H1 (cell line): Measurements from ENCODE around the gene RIMBP2.

Experiments
- EZH2 ChIP-seq: fragments of 200-600 bp; sonication (generic); IDR thresholded peaks from 2 replicates; pipeline ENCODE4 v1.7.1; 2012; ENCODE audit warnings: low read depth, mild to moderate bottlenecking, moderate library complexity, low read length, inconsistent platforms; ENCODE audit not compliant: severe bottlenecking
- GABPA ChIP-seq: IDR thresholded peaks from 2 replicates; pipeline ENCODE4 v1.6.1; 2011; ENCODE audit warnings: mild to moderate bottlenecking, low read length, moderate library complexity, borderline replicate concordance; ENCODE audit not compliant: insufficient read depth
- JUND ChIP-seq: IDR thresholded peaks from 2 replicates; pipeline ENCODE4 v1.6.1; 2011; ENCODE audit warnings: mild to moderate bottlenecking, improper control_type of control experiment, low read length
- MAFK ChIP-seq: IDR thresholded peaks from 2 replicates; pipeline ENCODE4 v1.6.1; 2012; ENCODE audit warnings: low read depth, mild to moderate bottlenecking, improper control_type of control experiment, low read length
- NRF1 ChIP-seq: IDR thresholded peaks from 2 replicates; pipeline ENCODE4 v1.6.1; 2011; ENCODE audit warnings: mild to moderate bottlenecking, low read depth, low read length, improper control_type of control experiment
- POLR2A ChIP-seq, 2 experiments: IDR thresholded peaks; 1 replicate in 1 of 2; 2 replicates in 1 of 2; pipeline ENCODE4 v1.6.1; 2011; ENCODE audit warnings: low read depth in 2 of 2, low read length in 2 of 2, mild to moderate bottlenecking in 2 of 2; ENCODE audit errors: control extremely low read depth in 1 of 2
- RAD21 ChIP-seq, 2 experiments: IDR thresholded peaks in 1 of 2; conservative IDR thresholded peaks in 1 of 2; 2 replicates each; pipeline ENCODE4 v1.6.1; 2011; ENCODE audit warnings: low read depth in 2 of 2, low read length in 2 of 2, improper control_type of control experiment in 1 of 2, inconsistent platforms in 1 of 2, mild to moderate bottlenecking in 1 of 2, moderate library complexity in 1 of 2
- SIN3A ChIP-seq, 2 experiments: IDR thresholded peaks in 1 of 2; conservative IDR thresholded peaks in 1 of 2; 2 replicates each; pipeline ENCODE4 v1.6.1; 2011 to 2012; ENCODE audit warnings: low read length in 2 of 2, improper control_type of control experiment in 1 of 2, low read depth in 1 of 2, mild to moderate bottlenecking in 1 of 2
- TAF1 ChIP-seq: IDR thresholded peaks from 2 replicates; pipeline ENCODE4 v1.6.1; 2011; ENCODE audit warnings: mild to moderate bottlenecking, low read depth, low read length
- ZNF274 ChIP-seq: IDR thresholded peaks from 2 replicates; pipeline ENCODE4 v1.7.0; 2012; ENCODE audit warnings: low read length, borderline replicate concordance; ENCODE audit errors: extremely low read depth
- TF ChIP-seq, protein P1 (sequence below), 3 experiments: IDR thresholded peaks; 1 replicate in 2 of 3; 2 replicates in 1 of 3; pipeline versions ENCODE4 v1.5.1 to v1.6.1; 2011; ENCODE audit warnings: low read length in 3 of 3, mild to moderate bottlenecking in 3 of 3, inconsistent platforms in 2 of 3, low read depth in 1 of 3, moderate library complexity in 1 of 3; ENCODE audit not compliant: insufficient read depth in 1 of 3; ENCODE audit errors: control extremely low read depth in 1 of 3
- TF ChIP-seq, protein P2 (sequence below): IDR thresholded peaks from 2 replicates; pipeline ENCODE4 v1.6.1; 2011; ENCODE audit warnings: low read length, improper control_type of control experiment
- TF ChIP-seq, protein P3 (sequence below): IDR thresholded peaks from 2 replicates; pipeline ENCODE4 v1.6.1; 2012; ENCODE audit warnings: inconsistent platforms

DNA sequence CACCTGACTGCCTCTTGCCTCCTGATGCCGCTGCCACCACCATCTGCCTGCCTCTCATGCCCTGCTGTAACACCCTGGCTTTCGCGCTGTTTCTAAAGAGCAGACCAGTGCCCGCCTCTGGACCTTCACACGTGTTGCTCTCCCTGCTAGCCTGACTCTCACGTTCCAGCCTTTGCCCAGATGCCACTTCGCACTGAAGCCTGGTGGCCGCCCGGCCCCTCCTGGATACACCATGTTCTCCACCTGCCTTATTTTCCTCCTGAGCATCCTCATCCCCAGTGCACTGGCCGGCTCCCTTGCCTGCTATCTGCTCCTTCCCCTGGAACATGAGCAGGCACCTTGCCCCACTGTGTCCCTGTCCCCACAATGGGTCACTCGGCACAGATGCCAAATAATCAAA lies 231.9 kb downstream of the RIMBP2 start:
- TF ChIP-seq SIN3A (conservative IDR thresholded peaks at IDR 0.05 in 1 of 2, IDR thresholded peaks at IDR 0.05 in 1 of 2; ENCODE audit: low read depth in 1 of 2, low read length in 2 of 2) (no peak), EZH2 (no peak), POLR2A (IDR thresholded peaks at IDR 0.05; ENCODE audit: control extremely low read depth in 1 of 2, low read depth in 2 of 2, low read length in 2 of 2) (no peak), JUND (no peak), TAF1 (no peak), GABPA (no peak), RAD21 (IDR thresholded peaks at IDR 0.05 in 1 of 2, conservative IDR thresholded peaks at IDR 0.05 in 1 of 2; ENCODE audit: low read depth in 2 of 2, low read length in 2 of 2) (no peak), NRF1 (no peak), ZNF274 (no peak), MAFK (no peak)
- TF ChIP-seq, protein P1, sequence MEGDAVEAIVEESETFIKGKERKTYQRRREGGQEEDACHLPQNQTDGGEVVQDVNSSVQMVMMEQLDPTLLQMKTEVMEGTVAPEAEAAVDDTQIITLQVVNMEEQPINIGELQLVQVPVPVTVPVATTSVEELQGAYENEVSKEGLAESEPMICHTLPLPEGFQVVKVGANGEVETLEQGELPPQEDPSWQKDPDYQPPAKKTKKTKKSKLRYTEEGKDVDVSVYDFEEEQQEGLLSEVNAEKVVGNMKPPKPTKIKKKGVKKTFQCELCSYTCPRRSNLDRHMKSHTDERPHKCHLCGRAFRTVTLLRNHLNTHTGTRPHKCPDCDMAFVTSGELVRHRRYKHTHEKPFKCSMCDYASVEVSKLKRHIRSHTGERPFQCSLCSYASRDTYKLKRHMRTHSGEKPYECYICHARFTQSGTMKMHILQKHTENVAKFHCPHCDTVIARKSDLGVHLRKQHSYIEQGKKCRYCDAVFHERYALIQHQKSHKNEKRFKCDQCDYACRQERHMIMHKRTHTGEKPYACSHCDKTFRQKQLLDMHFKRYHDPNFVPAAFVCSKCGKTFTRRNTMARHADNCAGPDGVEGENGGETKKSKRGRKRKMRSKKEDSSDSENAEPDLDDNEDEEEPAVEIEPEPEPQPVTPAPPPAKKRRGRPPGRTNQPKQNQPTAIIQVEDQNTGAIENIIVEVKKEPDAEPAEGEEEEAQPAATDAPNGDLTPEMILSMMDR (IDR thresholded peaks at IDR 0.05; ENCODE audit: control extremely low read depth in 1 of 3, insufficient read depth in 1 of 3, low read depth in 1 of 3, low read length in 3 of 3), result no peak
- TF ChIP-seq, protein P2, sequence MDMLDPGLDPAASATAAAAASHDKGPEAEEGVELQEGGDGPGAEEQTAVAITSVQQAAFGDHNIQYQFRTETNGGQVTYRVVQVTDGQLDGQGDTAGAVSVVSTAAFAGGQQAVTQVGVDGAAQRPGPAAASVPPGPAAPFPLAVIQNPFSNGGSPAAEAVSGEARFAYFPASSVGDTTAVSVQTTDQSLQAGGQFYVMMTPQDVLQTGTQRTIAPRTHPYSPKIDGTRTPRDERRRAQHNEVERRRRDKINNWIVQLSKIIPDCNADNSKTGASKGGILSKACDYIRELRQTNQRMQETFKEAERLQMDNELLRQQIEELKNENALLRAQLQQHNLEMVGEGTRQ, result no peak
- TF ChIP-seq, protein P3, sequence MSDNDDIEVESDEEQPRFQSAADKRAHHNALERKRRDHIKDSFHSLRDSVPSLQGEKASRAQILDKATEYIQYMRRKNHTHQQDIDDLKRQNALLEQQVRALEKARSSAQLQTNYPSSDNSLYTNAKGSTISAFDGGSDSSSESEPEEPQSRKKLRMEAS, result no peak
